Esophagus (tissue), 2 donors: ENCODE results near the gene SLC6A17. TPM values are rescaled to one million over a fixed set of nuclear protein-coding genes. Genes with fewer than 3 reads are reported as not detected.
A peak's percentile ranks its signal among the peaks of the same experiment; 100 is the strongest.

Experiments
- H3K27ac ChIP-seq, 2 donors: one replicate each; pipeline ENCODE4 v1.5.1; 2013; ENCODE audit warnings: low read depth in 2 of 2, mild to moderate bottlenecking in 2 of 2, inconsistent platforms in 1 of 2, low read length in 1 of 2, moderate library complexity in 1 of 2
- H3K27me3 ChIP-seq, 2 donors: one replicate each; pipeline ENCODE4 v1.6.1; 2013; ENCODE audit warnings: low read length in 2 of 2, control low read depth in 1 of 2, mild to moderate bottlenecking in 1 of 2; ENCODE audit not compliant: insufficient read depth in 2 of 2, control insufficient read depth in 1 of 2
- H3K36me3 ChIP-seq, 2 donors: one replicate each; pipeline ENCODE4 v1.6.1; 2013; ENCODE audit warnings: low read length in 1 of 2; ENCODE audit not compliant: control insufficient read depth in 2 of 2, insufficient read depth in 2 of 2
- H3K4me1 ChIP-seq, 2 donors: one replicate each; pipeline ENCODE4 v1.6.1; 2013; ENCODE audit warnings: low read length in 1 of 2; ENCODE audit not compliant: control insufficient read depth in 2 of 2, insufficient read depth in 2 of 2
- H3K4me3 ChIP-seq, 2 donors: one replicate each; pipeline ENCODE4 v1.5.1; 2013; ENCODE audit warnings: low read length in 2 of 2, mild to moderate bottlenecking in 2 of 2, low read depth in 1 of 2, moderate library complexity in 1 of 2
- H3K9me3 ChIP-seq, 2 donors: one replicate each; pipeline ENCODE4 v1.6.1; 2013; ENCODE audit warnings: mild to moderate bottlenecking in 2 of 2, low read depth in 1 of 2, low read length in 1 of 2, moderate library complexity in 1 of 2; ENCODE audit not compliant: control insufficient read depth in 2 of 2, insufficient read depth in 1 of 2
- WGBS, 2 donors: extraction: QIAGEN DNeasy Blood & Tissue Kit; methylation state at CpG; one replicate each; pipeline ENCODE4 v1.1.7; 2013; 5-methylcytosine and 5-hydroxymethylcytosine counted together
- polyA plus RNA-seq, 2 donors: library from polyadenylated mRNA; stranded (reverse); fragments of 200-250 nt; gene quantifications; one replicate each; pipeline ENCODE4 v1.2.3, GENCODE V29; 2013
- donor health status: healthy with polysubstance abuse.
- donor health status: Bipolar disorder and iron deficiency.

Gene SLC6A17
- polyA plus RNA-seq, 2 donors: 0.08 to 0.19 TPM

- Histone ChIP-seq H3K4me1 (peaks cover 6 to 15% of the 10 kb centered on the region in 2 donors), H3K27ac (no peak overlapping the region), H3K36me3 (no peaks in the 10 kb centered on the region), H3K9me3 (no peaks in the 10 kb centered on the region), H3K4me3 (no peak overlapping the region), H3K27me3 (no peaks in the 10 kb centered on the region)
- 73 to 76% methylated on average over 13 of the region's 13 CpGs for WGBS, 2 donors
Measured at GRCh38 chr1:110240476-110241210, 90.3 kb downstream of the SLC6A17 start.

- Histone ChIP-seq H3K27me3 (no peaks in the 10 kb centered on the region), H3K9me3 (no peaks in the 10 kb centered on the region), H3K36me3 (no peaks in the 10 kb centered on the region), H3K27ac (no peak overlapping the region), H3K4me3 (no peak overlapping the region), H3K4me1 (peaks cover 6 to 15% of the 10 kb centered on the region in 2 donors)
- WGBS, 2 donors: 49% methylated on average over 2 of the region's 2 CpGs
Measured at GRCh38 chr1:110241516-110241915, 91.2 kb downstream of the SLC6A17 start.

GRCh38 chr1:110242062-110242461 is 91.8 kb downstream of the SLC6A17 start:
- Histone ChIP-seq H3K36me3 (no peaks in the 10 kb centered on the region), H3K27ac (no peak overlapping the region), H3K9me3 (no peaks in the 10 kb centered on the region), H3K27me3 (no peaks in the 10 kb centered on the region), H3K4me1 (peaks cover 6 to 15% of the 10 kb centered on the region in 2 donors), H3K4me3 (no peak overlapping the region)
- 83 to 93% methylated on average over 4 of the region's 4 CpGs for WGBS, 2 donors

- 63 to 69% methylated on average over 4 of the region's 4 CpGs for WGBS, 2 donors
- H3K27ac ChIP-seq: no peak overlapping the region
- no peak overlapping the region for H3K4me3 ChIP-seq
- H3K4me1 ChIP-seq: peaks cover 6 to 15% of the 10 kb centered on the region in 2 donors
- no peaks in the 10 kb centered on the region for H3K9me3 ChIP-seq
- no peaks in the 10 kb centered on the region for H3K27me3 ChIP-seq
- no peaks in the 10 kb centered on the region for H3K36me3 ChIP-seq
Measured at GRCh38 chr1:110242731-110243130, 92.4 kb downstream of the SLC6A17 start.

GRCh38 chr1:110243146-110243545 is 92.9 kb downstream of the SLC6A17 start:
- 53% methylated on average over 7 of the region's 7 CpGs for WGBS, 2 donors
- H3K4me3 ChIP-seq: no peak overlapping the region
- peak overlapping the region in 1 of 2 donors; percentile 11 for H3K27ac ChIP-seq

GRCh38 chr1:110243574-110243973 is 93.3 kb downstream of the SLC6A17 start:
- Histone ChIP-seq H3K27me3 (no peaks in the 10 kb centered on the region), H3K36me3 (no peaks in the 10 kb centered on the region), H3K4me3 (no peak overlapping the region), H3K27ac (peak overlapping the region in 1 of 2 donors; percentile 11), H3K9me3 (no peaks in the 10 kb centered on the region), H3K4me1 (peaks cover 6 to 15% of the 10 kb centered on the region in 2 donors)
- WGBS, 2 donors: 15 to 32% methylated on average over 9 of the region's 9 CpGs

More at GRCh38 chr1:110243146-110243545, 92.9 kb downstream of the SLC6A17 start:
- Histone ChIP-seq H3K36me3 (no peaks in the 10 kb centered on the region), H3K4me1 (peaks cover 6 to 15% of the 10 kb centered on the region in 2 donors), H3K27me3 (no peaks in the 10 kb centered on the region), H3K9me3 (no peaks in the 10 kb centered on the region)

GRCh38 chr1:110245876-110246620 is 95.8 kb downstream of the SLC6A17 start:
- Histone ChIP-seq H3K4me3 (no peak overlapping the region), H3K9me3 (no peaks in the 10 kb centered on the region), H3K27ac (no peak overlapping the region), H3K4me1 (peaks cover 6 to 10% of the 10 kb centered on the region in 2 donors), H3K36me3 (no peaks in the 10 kb centered on the region), H3K27me3 (no peaks in the 10 kb centered on the region)
- WGBS, 2 donors: 51 to 67% methylated on average over 9 of the region's 9 CpGs

GRCh38 chr1:110248746-110249145 is 98.5 kb downstream of the SLC6A17 start:
- whole genome bisulfite sequencing, 2 donors: 78 to 86% methylated on average over 4 of the region's 4 CpGs
- Histone ChIP-seq H3K9me3 (no peaks in the 10 kb centered on the region), H3K27ac (no peak overlapping the region), H3K36me3 (no peaks in the 10 kb centered on the region), H3K4me3 (no peak overlapping the region), H3K27me3 (no peaks in the 10 kb centered on the region), H3K4me1 (no peaks in the 10 kb centered on the region)

- no peaks in the 10 kb centered on the region for H3K27me3 ChIP-seq
- no peaks in the 10 kb centered on the region for H3K9me3 ChIP-seq
- no peaks in the 10 kb centered on the region for H3K4me1 ChIP-seq
- no peak overlapping the region for H3K4me3 ChIP-seq
- no peak overlapping the region for H3K27ac ChIP-seq
- H3K36me3 ChIP-seq: no peaks in the 10 kb centered on the region
- 78 to 82% methylated on average over 4 of the region's 4 CpGs for WGBS, 2 donors
Measured at GRCh38 chr1:110249256-110249655, 99.0 kb downstream of the SLC6A17 start.
